ENCODE data around the gene LDLRAD3.

- TF ChIP-seq CTCF (IDR thresholded peaks at IDR 0.05; ENCODE audit: insufficient read depth, low read depth, low read length) = no peak
- no peak for TF ChIP-seq EZH2 (IDR thresholded peaks at IDR 0.05; ENCODE audit: insufficient read depth, low read length)
These were observed 16.2 kb upstream of the LDLRAD3 start for GRCh38 chr11:35927682-35928081.
